ENCODE data around the gene AUTS2.

AUTS2 gene

GRCh38 chr7:69992938-69993337 is 394.7 kb downstream of the AUTS2 start:
- no peak overlapping the region for H2AFZ ChIP-seq (ENCODE audit: low read length)
- peak overlapping the region; percentile 20 for H3K4me2 ChIP-seq (ENCODE audit: low read depth, low read length, poor library complexity, severe bottlenecking)
- peaks cover 23% of the 10 kb centered on the region for H3K4me1 ChIP-seq (ENCODE audit: insufficient read depth, low read length, poor library complexity, severe bottlenecking)
- H3K9ac ChIP-seq (ENCODE audit: low read depth, low read length, poor library complexity, severe bottlenecking): no peak overlapping the region
- no peaks in the 10 kb centered on the region for H4K20me1 ChIP-seq (ENCODE audit: insufficient read depth, low read length, poor library complexity, severe bottlenecking)
- no peak overlapping the region for H3K4me3 ChIP-seq (ENCODE audit: low read length, poor library complexity, severe bottlenecking)
- no peaks in the 10 kb centered on the region for H3K36me3 ChIP-seq (ENCODE audit: insufficient read depth, low read length)
- TF ChIP-seq CTCF (conservative IDR thresholded peaks at IDR 0.05; ENCODE audit: low read length): no peak
- TF ChIP-seq EZH2phosphoT487 (IDR thresholded peaks at IDR 0.05; ENCODE audit: borderline replicate concordance): no peak
- H3K79me2 ChIP-seq (ENCODE audit: insufficient read depth, low read length): peaks cover 19% of the 10 kb centered on the region; the same call in 1 of the 2 replicates
- no peaks in the 10 kb centered on the region for H3K27me3 ChIP-seq (ENCODE audit: insufficient read depth, low read length, poor library complexity, severe bottlenecking)
- no peaks in the 10 kb centered on the region for H3K9me3 ChIP-seq (ENCODE audit: insufficient read depth, low read depth, low read length)
- no peaks in the 10 kb centered on the region for H3F3A ChIP-seq (ENCODE audit: low read depth)
- H3K9me2 ChIP-seq (replicated peaks; ENCODE audit: low read depth, low read length): no peaks in the 10 kb centered on the region

GRCh38 chr7:69994218-69994617 is 395.9 kb downstream of the AUTS2 start:
- H3K36me3 ChIP-seq (ENCODE audit: insufficient read depth, low read length): no peaks in the 10 kb centered on the region
- no peak overlapping the region for H2AFZ ChIP-seq (ENCODE audit: low read length)
- TF ChIP-seq CTCF (conservative IDR thresholded peaks at IDR 0.05; ENCODE audit: low read length): no peak
- no peak for TF ChIP-seq EZH2phosphoT487 (IDR thresholded peaks at IDR 0.05; ENCODE audit: borderline replicate concordance)
- no peaks in the 10 kb centered on the region for H4K20me1 ChIP-seq (ENCODE audit: insufficient read depth, low read length, poor library complexity, severe bottlenecking)
- no peak overlapping the region for H3K9ac ChIP-seq (ENCODE audit: low read depth, low read length, poor library complexity, severe bottlenecking)
- H3K79me2 ChIP-seq (ENCODE audit: insufficient read depth, low read length): peaks cover 19% of the 10 kb centered on the region; the same call in 1 of the 2 replicates
- H3K4me1 ChIP-seq (ENCODE audit: insufficient read depth, low read length, poor library complexity, severe bottlenecking): peaks cover 17% of the 10 kb centered on the region
- no peaks in the 10 kb centered on the region for H3F3A ChIP-seq (ENCODE audit: low read depth)
- no peaks in the 10 kb centered on the region for H3K9me2 ChIP-seq (replicated peaks; ENCODE audit: low read depth, low read length)
- H3K9me3 ChIP-seq (ENCODE audit: insufficient read depth, low read depth, low read length): no peaks in the 10 kb centered on the region
- no peak overlapping the region for H3K4me2 ChIP-seq (ENCODE audit: low read depth, low read length, poor library complexity, severe bottlenecking)
- no peaks in the 10 kb centered on the region for H3K27me3 ChIP-seq (ENCODE audit: insufficient read depth, low read length, poor library complexity, severe bottlenecking)
- H3K4me3 ChIP-seq (ENCODE audit: low read length, poor library complexity, severe bottlenecking): no peak overlapping the region

GRCh38 chr7:69994886-69995542 is 396.7 kb downstream of the AUTS2 start:
- H4K20me1 ChIP-seq (ENCODE audit: insufficient read depth, low read length, poor library complexity, severe bottlenecking): no peaks in the 10 kb centered on the region
- H3K9ac ChIP-seq (ENCODE audit: low read depth, low read length, poor library complexity, severe bottlenecking): no peak overlapping the region

More at GRCh38 chr7:69994886-69995542, 396.7 kb downstream of the AUTS2 start:
- H3K4me3 ChIP-seq (ENCODE audit: low read length, poor library complexity, severe bottlenecking): no peak overlapping the region
- no peaks in the 10 kb centered on the region for H3F3A ChIP-seq (ENCODE audit: low read depth)
- TF ChIP-seq CTCF (conservative IDR thresholded peaks at IDR 0.05; ENCODE audit: low read length) (no peak), EZH2phosphoT487 (IDR thresholded peaks at IDR 0.05; ENCODE audit: borderline replicate concordance) (no peak)
- H3K79me2 ChIP-seq (ENCODE audit: insufficient read depth, low read length): peaks cover 22% of the 10 kb centered on the region; the same call in 1 of the 2 replicates
- no peaks in the 10 kb centered on the region for H3K9me3 ChIP-seq (ENCODE audit: insufficient read depth, low read depth, low read length)
- H3K4me2 ChIP-seq (ENCODE audit: low read depth, low read length, poor library complexity, severe bottlenecking): no peak overlapping the region
- H3K36me3 ChIP-seq (ENCODE audit: insufficient read depth, low read length): no peaks in the 10 kb centered on the region
- H3K27me3 ChIP-seq (ENCODE audit: insufficient read depth, low read length, poor library complexity, severe bottlenecking): no peaks in the 10 kb centered on the region
- peaks cover 17% of the 10 kb centered on the region for H3K4me1 ChIP-seq (ENCODE audit: insufficient read depth, low read length, poor library complexity, severe bottlenecking)
- no peaks in the 10 kb centered on the region for H3K9me2 ChIP-seq (replicated peaks; ENCODE audit: low read depth, low read length)
- no peak overlapping the region for H2AFZ ChIP-seq (ENCODE audit: low read length)
